SH-SY5Y (cell line): Measurements from ENCODE around the gene CBY2.

Experiments
- GATA2 ChIP-seq: IDR thresholded peaks from 2 replicates; pipeline ENCODE4 v1.6.1; 2011; ENCODE audit warnings: mild to moderate bottlenecking, low read depth, low read length
- GATA3 ChIP-seq: IDR thresholded peaks from 2 replicates; pipeline ENCODE4 v1.6.1; 2011; ENCODE audit warnings: low read depth, mild to moderate bottlenecking, low read length, moderate library complexity

DNA sequence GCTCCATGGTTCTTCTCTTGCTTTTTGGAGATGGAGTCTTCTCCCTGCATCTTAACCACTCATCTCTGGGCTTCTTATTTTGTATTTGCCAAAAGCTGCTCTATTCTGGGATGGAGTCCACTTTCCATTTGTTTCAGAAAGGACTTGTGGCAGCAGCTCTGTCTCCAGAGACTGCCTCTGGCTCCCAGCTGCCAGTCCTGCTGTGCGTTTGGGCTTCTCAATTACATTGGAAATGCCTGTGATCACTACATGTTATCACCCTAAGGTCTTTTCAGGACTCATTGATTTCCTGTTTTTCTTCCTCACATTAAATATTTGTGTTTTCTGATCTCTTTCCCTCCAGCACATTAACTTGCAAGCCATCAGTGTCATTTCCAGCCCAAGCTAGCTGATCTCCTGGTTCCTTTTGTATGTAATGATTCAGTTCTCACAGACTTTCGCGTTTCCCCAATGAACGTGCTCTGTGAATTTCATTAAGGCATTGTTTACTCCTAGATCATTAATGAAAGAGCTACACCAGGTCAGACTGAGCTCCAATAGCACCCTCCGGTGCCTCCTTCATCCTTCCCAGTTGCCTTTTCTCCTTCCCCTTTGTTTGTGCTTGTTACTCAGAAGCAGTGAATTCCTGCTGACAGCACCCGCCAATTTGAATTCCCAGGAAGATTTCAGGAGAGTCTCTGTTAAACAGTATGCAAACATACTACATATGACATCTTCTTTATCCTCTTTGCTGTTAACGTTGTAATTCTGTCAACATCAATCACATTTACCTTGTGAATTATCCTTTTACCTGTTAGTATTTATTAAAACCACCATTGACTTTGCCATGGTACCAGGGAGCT, 3.0 kb downstream of the CBY2 start:
- TF ChIP-seq GATA3 (no peak), GATA2 (no peak)
